ENCODE measurements around the gene TENM4.

TENM4 gene

GRCh38 chr11:79294845-79295731, 145.7 kb downstream of the TENM4 start:
- no peak for DNase-seq (ENCODE audit: low read depth)

- no peak for DNase-seq (ENCODE audit: low read depth)
Measured at GRCh38 chr11:79291948-79292347, 148.9 kb downstream of the TENM4 start.

GRCh38 chr11:79290761-79291160, 150.1 kb downstream of the TENM4 start:
- no peak for DNase-seq (ENCODE audit: low read depth)

- DNase-seq (ENCODE audit: low read depth): no peak
Measured at GRCh38 chr11:79287952-79288351, 152.9 kb downstream of the TENM4 start.

GRCh38 chr11:79285756-79286155, 155.1 kb downstream of the TENM4 start:
- no peak for DNase-seq (ENCODE audit: low read depth)

GRCh38 chr11:79276736-79277325, 164.0 kb downstream of the TENM4 start:
- DNase-seq (ENCODE audit: low read depth): no peak

- DNase-seq (ENCODE audit: low read depth): no peak
Measured at GRCh38 chr11:79274636-79275331, 166.0 kb downstream of the TENM4 start.

- DNase-seq (ENCODE audit: low read depth): no peak
Measured at GRCh38 chr11:79273781-79274180, 167.0 kb downstream of the TENM4 start.

- DNase-seq (ENCODE audit: low read depth): no peak
Measured at GRCh38 chr11:79269611-79270307, 171.1 kb downstream of the TENM4 start.

GRCh38 chr11:79266396-79266795, 174.4 kb downstream of the TENM4 start:
- DNase-seq (ENCODE audit: low read depth): no peak

- no peak for DNase-seq (ENCODE audit: low read depth)
Measured at GRCh38 chr11:79265756-79266322, 175.0 kb downstream of the TENM4 start.

GRCh38 chr11:79264284-79264683, 176.5 kb downstream of the TENM4 start:
- no peak for DNase-seq (ENCODE audit: low read depth)

GRCh38 chr11:79263001-79263400, 177.8 kb downstream of the TENM4 start:
- no peak for DNase-seq (ENCODE audit: low read depth)

- DNase-seq (ENCODE audit: low read depth): no peak
Measured at GRCh38 chr11:79262221-79262620, 178.6 kb downstream of the TENM4 start.

- DNase-seq (ENCODE audit: low read depth): no peak
Measured at GRCh38 chr11:79261684-79262083, 179.1 kb downstream of the TENM4 start.

GRCh38 chr11:79259800-79260199, 181.0 kb downstream of the TENM4 start:
- DNase-seq (ENCODE audit: low read depth): no peak

GRCh38 chr11:79258576-79258975, 182.3 kb downstream of the TENM4 start:
- no peak for DNase-seq (ENCODE audit: low read depth)

GRCh38 chr11:79255965-79256364, 184.9 kb downstream of the TENM4 start:
- no peak for DNase-seq (ENCODE audit: low read depth)

GRCh38 chr11:79253280-79253679, 187.6 kb downstream of the TENM4 start:
- DNase-seq (ENCODE audit: low read depth): no peak

GRCh38 chr11:79249295-79249993, 191.4 kb downstream of the TENM4 start:
- no peak for DNase-seq (ENCODE audit: low read depth)

GRCh38 chr11:79244798-79245197, 196.0 kb downstream of the TENM4 start:
- DNase-seq (ENCODE audit: low read depth): no peak
